WERI-Rb-1 (cell line): Measurements from ENCODE around the gene RYR2.
A peak's percentile ranks its signal among the peaks of the same experiment; 100 is the strongest.
"Not testable (repeated sequence)": the region's sequence is repeated elsewhere in the genome, so short reads cannot be mapped to it uniquely, and the experiment has no call there.

ENCODE experiments used
- DNase-seq: peaks from one replicate; pipeline ENCODE4 v3.0.0-alpha.2; 2020
- H3K27ac ChIP-seq: fragments of 250-450 bp; sonication (Bioruptor Pico); 2 replicates; pipeline ENCODE4 v1.5.1; 2020; ENCODE audit warnings: mild to moderate bottlenecking, moderate library complexity
- H3K27me3 ChIP-seq: fragments of 250-450 bp; sonication (Bioruptor Pico); 2 replicates; pipeline ENCODE4 v1.5.1; 2021; ENCODE audit warnings: mild to moderate bottlenecking, low read depth, moderate library complexity; ENCODE audit not compliant: insufficient read depth, severe bottlenecking
- H3K36me3 ChIP-seq: fragments of 250-450 bp; sonication (Bioruptor Pico); 2 replicates; pipeline ENCODE4 v1.5.1; 2020; ENCODE audit warnings: mild to moderate bottlenecking, moderate library complexity
- H3K4me3 ChIP-seq: 2 replicates; pipeline ENCODE4 v1.5.1; 2011; ENCODE audit warnings: low read depth, mild to moderate bottlenecking, control low read depth, low read length
- H3K9me3 ChIP-seq: fragments of 250-450 bp; sonication (Bioruptor Pico); 2 replicates; pipeline ENCODE4 v1.5.1; 2021; ENCODE audit warnings: mild to moderate bottlenecking, moderate library complexity; ENCODE audit not compliant: severe bottlenecking
- TF ChIP-seq, protein P1 (sequence below): IDR thresholded peaks from 2 replicates; pipeline ENCODE4 v1.5.1; 2011; ENCODE audit warnings: low read depth, mild to moderate bottlenecking, control low read depth, inconsistent platforms, low read length

RYR2 gene

DNA sequence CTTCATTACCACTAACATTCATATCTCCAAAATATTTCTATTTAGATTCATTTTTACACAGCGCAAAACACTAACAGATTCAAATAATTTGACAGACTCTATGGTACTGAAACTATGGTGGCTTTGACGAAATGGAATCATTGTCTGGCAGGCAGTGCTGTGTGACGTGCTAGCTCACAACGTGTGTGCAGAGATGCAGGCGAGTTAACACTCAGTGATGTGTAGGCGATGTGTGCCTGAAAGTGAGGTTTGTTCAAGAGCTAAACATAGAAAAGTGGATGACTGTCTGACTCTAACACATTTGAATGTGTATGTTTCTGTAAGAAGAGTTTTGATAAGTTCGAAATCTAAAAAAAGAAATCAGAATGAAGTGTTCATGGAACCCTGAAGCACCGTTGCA lies 97.7 kb downstream of the RYR2 start:
- no peak overlapping the region for H3K4me3 ChIP-seq
- H3K27me3 ChIP-seq, result no peaks in the 10 kb centered on the region
- DNase-seq, result no peak
- no peak overlapping the region for H3K27ac ChIP-seq
- H3K36me3 ChIP-seq, result no peaks in the 10 kb centered on the region
- H3K9me3 ChIP-seq, result no peaks in the 10 kb centered on the region
- TF ChIP-seq, protein P1, sequence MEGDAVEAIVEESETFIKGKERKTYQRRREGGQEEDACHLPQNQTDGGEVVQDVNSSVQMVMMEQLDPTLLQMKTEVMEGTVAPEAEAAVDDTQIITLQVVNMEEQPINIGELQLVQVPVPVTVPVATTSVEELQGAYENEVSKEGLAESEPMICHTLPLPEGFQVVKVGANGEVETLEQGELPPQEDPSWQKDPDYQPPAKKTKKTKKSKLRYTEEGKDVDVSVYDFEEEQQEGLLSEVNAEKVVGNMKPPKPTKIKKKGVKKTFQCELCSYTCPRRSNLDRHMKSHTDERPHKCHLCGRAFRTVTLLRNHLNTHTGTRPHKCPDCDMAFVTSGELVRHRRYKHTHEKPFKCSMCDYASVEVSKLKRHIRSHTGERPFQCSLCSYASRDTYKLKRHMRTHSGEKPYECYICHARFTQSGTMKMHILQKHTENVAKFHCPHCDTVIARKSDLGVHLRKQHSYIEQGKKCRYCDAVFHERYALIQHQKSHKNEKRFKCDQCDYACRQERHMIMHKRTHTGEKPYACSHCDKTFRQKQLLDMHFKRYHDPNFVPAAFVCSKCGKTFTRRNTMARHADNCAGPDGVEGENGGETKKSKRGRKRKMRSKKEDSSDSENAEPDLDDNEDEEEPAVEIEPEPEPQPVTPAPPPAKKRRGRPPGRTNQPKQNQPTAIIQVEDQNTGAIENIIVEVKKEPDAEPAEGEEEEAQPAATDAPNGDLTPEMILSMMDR, result no peak

- no peaks in the 10 kb centered on the region for H3K9me3 ChIP-seq
- H3K4me3 ChIP-seq, result no peak overlapping the region
- no peak for DNase-seq
- H3K36me3 ChIP-seq, result no peaks in the 10 kb centered on the region
- TF ChIP-seq, protein P1, result no peak
- no peak overlapping the region for H3K27ac ChIP-seq
- no peaks in the 10 kb centered on the region for H3K27me3 ChIP-seq
These were observed 99.0 kb downstream of the RYR2 start for GRCh38 chr1:237140986-237141385.

DNA sequence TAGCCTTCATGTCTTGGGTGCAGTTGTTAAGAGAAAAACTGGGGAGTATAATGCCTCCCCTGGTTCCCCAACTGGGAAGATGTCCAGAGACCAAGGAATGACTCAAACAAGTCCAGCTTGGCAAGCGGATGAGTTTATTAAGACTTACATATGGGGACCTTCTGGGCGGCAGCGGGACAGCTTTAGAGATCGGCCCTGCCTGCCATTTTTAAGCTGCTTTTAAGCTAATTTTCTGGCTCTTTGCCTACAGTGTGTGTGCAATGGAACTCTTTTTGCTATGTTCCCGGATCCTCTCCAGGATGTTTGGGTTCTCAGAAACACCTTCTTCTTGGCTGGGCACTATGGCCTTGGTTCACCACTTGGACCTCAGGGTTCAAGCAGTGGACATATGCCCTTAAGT lies 99.5 kb downstream of the RYR2 start:
- Histone ChIP-seq H3K27ac (no peak overlapping the region), H3K27me3 (no peaks in the 10 kb centered on the region), H3K9me3 (no peaks in the 10 kb centered on the region), H3K36me3 (no peaks in the 10 kb centered on the region), H3K4me3 (no peak overlapping the region)
- TF ChIP-seq, protein P1, result no peak
- peak; percentile 18 for DNase-seq

- Histone ChIP-seq H3K36me3 (no peaks in the 10 kb centered on the region), H3K4me3 (no peak overlapping the region), H3K9me3 (no peaks in the 10 kb centered on the region), H3K27me3 (no peaks in the 10 kb centered on the region), H3K27ac (no peak overlapping the region)
- no peak for DNase-seq
- TF ChIP-seq, protein P1, result no peak
These were observed 103.6 kb downstream of the RYR2 start for GRCh38 chr1:237145379-237146135.

DNA sequence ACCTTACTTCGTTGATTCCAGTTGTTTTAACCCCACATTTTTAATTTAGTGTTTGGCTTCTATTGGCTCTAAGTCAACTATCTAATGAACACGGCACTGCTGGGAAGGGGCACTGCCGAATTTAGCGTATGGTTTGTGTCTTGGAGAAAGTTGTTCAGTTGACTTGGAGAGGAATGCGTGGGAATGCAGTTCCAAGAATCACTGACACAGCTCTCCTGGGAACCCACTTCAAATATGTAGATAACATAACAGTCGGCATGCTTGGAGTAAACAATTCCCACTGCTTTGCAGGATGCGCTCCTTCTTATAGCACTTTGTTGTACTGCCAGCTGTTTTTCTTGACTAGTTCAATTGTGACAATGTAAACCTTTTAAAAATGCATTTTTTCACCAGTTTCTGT lies 104.3 kb downstream of the RYR2 start:
- TF ChIP-seq, protein P1, result no peak
- no peaks in the 10 kb centered on the region for H3K27me3 ChIP-seq
- no peaks in the 10 kb centered on the region for H3K36me3 ChIP-seq
- no peak overlapping the region for H3K4me3 ChIP-seq
- no peaks in the 10 kb centered on the region for H3K9me3 ChIP-seq
- no peak overlapping the region for H3K27ac ChIP-seq
- no peak for DNase-seq

- H3K36me3 ChIP-seq, result no peaks in the 10 kb centered on the region
- TF ChIP-seq, protein P1, result no peak
- no peak overlapping the region for H3K27ac ChIP-seq
- H3K27me3 ChIP-seq, result no peaks in the 10 kb centered on the region
- H3K9me3 ChIP-seq, result no peaks in the 10 kb centered on the region
- no peak overlapping the region for H3K4me3 ChIP-seq
- DNase-seq, result no peak
These were observed 107.9 kb downstream of the RYR2 start for GRCh38 chr1:237149857-237150256.

DNA sequence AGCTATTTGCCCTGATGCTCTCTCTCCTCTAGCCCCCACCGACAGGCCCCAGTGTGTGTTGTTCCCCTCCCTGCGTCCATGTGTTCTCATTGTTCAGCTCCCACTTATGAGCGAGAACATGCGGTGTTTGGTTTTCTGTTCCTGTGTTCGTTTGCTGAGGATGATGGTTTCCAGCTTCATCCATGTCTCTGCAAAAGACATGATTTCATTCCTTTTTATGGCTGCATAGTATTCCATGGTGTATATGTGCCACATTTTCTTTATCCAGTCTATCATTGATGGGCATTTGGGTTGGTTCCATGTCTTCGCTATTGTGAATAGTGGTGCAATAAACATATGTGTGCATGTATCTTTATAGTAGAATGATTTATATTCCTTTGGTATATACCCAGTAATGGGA lies 110.0 kb downstream of the RYR2 start:
- DNase-seq, H3K36me3 ChIP-seq, H3K4me3 ChIP-seq, H3K27me3 ChIP-seq, H3K9me3 ChIP-seq, H3K27ac ChIP-seq: not testable (repeated sequence)
